Posterior vena cava (tissue), 2 donors: ENCODE data around the gene TSSK2. TPM values are rescaled to one million over a fixed set of nuclear protein-coding genes. Genes with fewer than 3 reads are reported as not detected.

ENCODE experiments used
- DNase-seq: peaks from one replicate; pipeline ENCODE4 v3.0.0-alpha.2; 2020; ENCODE audit warnings: low spot score
- intact Hi-C, 2 donors: fragments of 100-400 bp; cut with DNase I; formaldehyde crosslinking; loops; one replicate each; pipeline versions ENCODE4 v1.14.1 to v1.14.2; 2022 to 2023
- total RNA-seq, 2 donors: library from RNA; stranded (reverse); fragmentation: NEBNext Ultra II Directional; extraction: Animal tissue kit (Norgen Biotek cat#: 25700); gene quantifications; one replicate each; pipeline ENCODE4 v1.2.1, GENCODE V29; 2021
- donor health status: DM: yes; HTN: yes; CAD: no.
- donor health status: DM: yes; HTN: yes; CAD: no.

TSSK2 gene
- total RNA-seq, 2 donors from 2014 or later = not detected

DNA sequence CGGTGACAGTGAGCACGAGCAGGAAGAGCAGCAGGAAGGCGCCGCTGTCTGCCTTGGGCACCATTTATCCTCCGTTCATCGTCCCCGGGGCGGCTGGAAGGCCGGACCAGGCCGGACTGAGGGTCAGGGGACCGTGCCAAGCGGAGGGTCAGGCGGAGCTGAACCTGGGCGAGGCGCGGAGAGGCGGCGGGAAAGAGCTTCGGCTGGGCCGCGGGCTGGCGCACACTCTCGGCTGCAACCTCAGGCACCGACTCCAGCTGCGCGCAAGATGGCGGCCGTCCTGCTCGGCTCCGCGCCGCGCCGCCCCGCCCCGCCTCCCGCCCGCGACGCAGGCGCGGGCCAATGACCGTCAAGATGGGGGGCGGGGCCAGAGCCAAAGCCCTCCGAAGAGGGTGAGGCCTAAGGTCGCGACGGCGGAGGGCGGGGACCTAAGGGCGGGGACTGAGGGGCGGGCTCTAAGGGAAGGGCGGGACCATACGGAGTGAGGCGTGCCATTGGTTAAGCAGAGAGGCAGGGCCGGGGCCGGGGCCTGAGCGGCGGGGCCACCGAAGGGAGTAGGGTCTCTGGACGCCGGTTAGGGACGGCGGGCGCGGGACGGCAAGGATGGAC, 8.9 kb upstream of the TSSK2 start, which contains the start of gene DGCR2:
Gene DGCR2 (minus strand): TSS at position 270 of the 609 bp plus-strand sequence. CDS start 206 bp downstream, at position 64.
- DNase-seq = peak; percentile 99
- intact Hi-C loops = no loop called here

DNA sequence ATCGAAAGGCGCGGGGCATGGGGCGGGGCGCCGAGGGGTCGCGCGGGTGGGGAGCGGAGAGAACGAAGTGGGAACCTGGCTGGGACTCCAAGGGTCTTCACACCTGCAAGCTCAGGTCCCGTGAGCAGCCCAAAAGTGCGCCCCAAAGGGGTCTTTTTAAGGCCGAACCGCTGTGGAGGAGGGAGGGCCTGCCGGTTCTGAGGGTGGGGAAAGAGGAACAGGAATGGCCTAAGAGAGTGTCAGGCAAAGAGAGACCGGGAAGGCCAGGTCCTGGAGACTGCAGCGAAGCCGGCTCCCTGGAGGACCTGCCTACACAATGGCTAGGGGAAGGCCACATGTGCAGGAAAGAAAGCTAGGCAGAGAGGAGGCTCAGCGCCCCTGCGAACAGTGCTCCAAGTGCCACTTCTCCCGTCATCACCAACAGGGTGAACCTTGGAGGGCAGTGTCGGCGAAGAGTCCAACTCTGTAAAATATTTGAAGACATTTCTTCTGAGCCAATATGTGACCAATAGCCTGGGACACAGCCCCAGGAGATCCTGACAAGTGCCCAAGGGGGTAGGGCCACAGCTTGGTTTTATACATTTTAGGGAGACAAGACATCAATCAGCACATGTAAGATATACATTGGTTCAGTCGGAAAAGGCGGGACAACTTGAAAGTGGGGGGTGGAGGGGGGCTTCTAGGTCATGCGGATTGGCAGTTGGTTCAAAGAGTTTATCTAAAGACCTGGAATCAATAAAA, 8.2 kb upstream of the TSSK2 start:
- intact Hi-C loops = no loop called here
- no peak for DNase-seq

DNA sequence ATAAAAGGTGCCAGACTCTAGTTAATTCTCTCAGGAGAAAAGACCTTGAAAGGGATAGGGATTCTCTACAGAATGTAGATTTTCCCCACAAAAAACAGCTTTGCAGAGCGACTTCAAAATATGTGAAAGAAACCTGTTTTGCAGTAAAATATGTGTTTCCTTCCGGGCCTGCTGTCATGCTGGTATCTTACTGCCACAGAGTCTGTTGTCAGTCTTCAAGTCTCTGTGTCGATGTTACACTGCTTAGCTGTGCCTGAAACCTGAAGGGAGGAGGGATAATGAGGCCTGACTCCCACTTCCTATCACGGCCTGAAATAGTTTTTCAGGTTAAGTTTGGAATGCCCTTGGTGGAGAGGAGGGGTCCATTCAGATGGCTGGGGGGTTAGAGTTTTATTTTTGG, 7.2 kb upstream of the TSSK2 start:
- intact Hi-C loops = no loop called here
- no peak for DNase-seq

DNA sequence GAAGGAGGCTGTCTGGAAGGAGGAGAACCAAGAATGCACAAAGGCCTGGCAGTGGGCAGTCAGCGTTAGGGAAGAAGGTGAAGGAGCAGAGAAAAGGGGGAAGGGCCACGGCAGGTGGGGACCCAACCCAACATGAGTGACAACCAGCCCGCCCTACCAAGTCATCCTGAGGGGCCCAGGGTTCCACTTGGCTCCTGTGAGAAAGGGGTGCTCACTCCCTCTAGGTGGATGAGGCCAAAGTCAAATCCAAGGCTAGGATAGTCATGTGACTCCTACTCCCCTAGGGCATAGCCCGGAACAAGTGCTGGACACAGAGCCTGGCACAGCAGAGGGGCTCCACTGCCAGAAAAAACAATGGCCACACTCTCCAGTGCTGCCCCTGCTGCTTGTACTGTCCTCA, 6.7 kb upstream of the TSSK2 start:
- intact Hi-C loops = no loop called here
- no peak for DNase-seq

DNA sequence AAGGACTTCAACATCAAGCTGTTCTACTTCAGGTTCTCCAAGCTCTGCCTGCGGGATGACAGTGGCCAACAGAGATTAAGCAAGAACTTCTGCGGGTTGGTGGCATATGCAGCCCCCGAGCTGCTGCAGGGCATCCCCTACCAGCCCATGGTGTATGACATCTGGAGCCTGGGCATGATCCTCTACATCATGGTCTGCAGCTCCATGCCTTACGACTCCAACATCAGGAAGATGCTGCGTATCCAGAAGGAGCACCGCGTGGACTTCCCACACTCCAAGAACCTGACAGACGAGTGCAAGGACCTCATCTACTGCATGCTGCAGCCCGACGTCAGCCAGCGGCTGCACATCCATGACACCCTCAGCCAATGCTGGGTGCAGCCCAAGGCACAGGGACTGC, 6.1 kb upstream of the TSSK2 start:
- DNase-seq = no peak
- intact Hi-C loops = no loop called here

DNA sequence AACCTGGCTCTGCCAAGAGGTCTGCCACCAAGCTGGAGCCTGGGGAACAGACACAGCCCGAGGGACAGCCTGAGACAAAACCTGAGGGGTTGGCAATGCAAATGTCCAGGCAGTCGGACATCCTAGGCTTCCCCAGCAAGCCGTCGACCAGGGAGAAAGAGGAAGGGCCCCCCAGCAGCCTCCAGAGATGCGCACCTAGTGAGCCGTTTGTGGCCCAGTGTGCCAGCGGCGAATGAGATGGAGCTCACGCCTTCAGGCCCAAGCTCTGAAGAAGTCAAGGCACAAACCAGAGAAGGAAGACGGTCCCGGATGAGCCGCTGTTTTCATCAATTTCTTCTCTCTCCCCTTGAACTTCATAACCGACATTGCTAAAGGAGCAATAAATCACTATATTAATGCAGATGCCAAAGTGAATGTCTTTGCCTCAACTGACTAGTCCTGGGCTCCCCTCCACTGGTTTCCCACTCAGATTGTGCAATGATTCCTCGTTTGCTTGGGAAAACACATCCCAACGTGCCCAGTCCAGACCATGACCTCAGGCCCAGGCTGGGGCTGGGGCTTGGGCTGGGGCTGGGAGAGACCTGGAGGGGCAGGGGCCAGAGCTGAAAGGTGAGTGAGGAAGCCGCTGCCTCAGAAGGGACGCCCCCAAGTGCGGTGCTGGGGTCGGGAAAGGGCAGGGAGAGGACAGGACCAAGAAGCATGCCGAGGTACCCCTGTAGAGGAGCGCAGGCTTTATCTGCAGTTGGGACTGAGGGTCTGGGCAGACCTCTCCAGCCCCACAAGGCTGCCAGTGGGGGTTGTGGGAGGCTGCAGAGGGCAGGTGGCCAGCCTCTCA, 5.4 kb upstream of the TSSK2 start:
- intact Hi-C loops = no loop called here
- DNase-seq = no peak

DNA sequence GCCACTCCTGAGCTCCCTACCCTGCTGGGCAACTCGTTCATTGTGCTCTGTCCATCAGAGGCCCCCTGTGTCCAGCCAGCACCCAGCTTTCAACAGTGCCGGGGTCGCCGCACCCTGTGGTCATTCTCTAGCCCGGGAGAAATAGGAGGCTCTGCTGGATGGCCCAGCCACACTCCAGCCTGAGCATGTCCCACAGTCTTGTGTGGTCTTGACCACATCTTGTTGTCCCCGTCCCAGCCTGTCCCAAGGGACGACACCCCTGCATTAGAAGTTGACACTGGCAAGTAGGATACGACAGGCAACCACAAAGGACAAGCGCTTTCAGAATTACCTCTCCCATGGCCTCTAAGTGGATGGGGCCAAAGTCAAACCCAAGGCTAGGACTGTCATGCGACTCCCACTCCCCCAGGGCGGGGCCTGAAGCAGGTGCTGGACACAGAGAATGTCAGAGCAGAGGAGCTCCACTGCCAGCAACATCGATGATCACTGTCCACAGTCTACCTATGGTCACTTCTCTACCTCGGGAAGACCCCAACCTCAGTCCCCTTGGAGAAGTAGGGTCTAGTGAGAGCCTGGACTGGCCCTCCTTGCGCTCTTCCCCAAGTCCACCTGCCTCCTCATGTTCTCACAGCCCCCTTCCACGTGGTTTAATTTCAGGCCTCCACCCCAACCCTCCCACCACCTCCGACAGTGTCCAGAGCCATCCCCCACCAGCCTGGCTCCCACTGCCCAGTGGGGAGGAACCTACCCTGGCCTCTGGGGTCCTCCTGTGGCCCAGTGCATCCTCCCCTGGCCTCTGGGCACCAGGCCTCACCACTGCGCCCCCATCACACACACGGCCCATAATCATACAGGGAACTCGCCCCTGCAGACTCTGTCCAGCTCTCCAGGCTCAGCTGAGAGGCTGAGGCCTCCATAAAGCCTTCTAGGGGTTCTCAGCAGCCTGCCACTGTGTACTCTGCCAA, 4.5 kb upstream of the TSSK2 start:
- intact Hi-C loops = no loop called here
- no peak for DNase-seq

DNA sequence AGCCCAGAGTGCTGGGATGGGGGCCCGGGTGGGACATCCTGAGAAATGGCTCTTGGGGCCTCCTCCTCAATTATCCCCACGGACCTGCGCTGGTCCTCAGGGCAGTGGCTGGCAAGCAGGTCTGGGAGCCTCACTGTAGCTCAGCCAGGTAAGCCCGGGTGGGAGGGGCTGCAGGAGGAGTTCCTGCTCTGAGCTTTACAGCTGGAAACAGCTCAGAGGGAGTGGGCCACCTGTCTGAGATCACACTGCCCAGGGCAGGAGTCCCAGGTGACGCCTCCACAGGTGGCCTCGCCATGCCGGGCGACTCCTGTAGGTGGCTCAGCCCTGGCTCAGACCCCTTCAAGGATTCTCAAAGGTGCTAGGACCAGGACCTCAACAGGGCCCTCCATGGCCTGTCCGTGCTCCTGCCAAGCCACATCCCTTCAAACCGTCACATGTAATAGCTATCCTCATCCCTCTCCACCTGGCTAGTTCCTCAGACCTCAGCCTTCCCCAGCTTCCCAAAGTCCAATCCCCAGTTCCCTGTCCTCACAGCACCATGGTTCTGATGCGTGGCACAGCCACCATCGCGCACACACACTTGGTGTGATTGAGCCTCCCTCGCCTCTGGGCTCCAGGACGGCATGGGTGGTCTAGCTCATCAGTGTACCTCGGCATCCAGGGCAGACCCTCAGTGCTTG, 3.6 kb upstream of the TSSK2 start:
- no peak for DNase-seq
- intact Hi-C loops = no loop called here

DNA sequence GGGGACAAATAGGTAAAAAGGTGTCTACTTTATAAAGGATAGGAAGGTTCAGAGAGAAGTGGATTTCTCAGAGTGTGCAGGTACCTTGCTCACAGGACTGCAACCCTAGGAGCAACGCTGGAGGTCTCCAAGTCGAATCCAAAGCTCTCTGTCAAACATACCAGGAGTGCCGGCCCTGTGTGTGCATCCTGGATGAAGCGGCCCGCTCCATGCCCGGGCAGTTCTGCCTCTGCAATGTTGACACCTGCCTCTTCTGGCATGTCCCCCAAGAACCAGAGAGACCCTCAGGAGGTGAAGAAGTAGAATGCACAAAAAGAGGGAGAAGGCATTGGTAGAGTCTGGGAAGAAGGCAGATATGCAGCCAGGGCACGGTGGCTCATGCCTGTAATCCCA, 3.1 kb upstream of the TSSK2 start:
- no peak for DNase-seq
- intact Hi-C loops = no loop called here

DNA sequence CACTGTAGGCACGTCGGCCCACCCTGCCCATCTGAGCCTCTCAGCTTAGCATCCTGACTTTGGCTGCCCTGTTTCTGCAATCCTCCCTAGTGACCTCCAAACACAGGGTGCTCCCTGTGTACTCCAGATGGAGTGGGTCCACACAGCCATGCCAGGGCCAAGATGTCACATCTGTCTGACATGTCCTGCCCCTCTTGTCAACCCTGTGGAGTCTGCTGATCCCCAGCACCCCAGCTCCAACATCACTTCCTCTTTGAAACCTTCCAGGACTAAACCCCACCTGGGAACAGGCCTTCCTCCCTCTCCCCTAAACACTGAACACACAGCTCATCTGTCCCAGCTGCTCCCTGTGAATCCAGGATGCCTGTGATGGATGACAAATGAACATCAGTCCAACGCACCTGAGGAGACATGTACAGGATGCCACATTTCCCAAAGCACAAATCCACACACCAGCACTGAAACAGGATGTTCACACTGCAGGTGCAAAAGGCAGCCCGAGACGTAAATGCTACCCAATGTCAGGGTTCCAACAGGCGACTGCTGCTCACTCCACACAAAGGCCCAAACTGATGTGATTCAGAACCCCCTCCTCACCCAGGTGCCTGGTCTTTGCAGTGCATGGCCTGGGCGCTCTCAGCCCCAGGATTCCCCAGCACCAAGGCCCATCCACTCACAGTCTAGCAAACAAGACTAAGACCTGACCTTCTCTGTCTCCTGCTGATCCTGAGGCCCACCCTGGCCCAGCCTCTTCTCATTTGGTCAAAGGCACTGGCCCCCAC, 2.0 kb upstream of the TSSK2 start:
- DNase-seq = no peak
- intact Hi-C loops = no loop called here

DNA sequence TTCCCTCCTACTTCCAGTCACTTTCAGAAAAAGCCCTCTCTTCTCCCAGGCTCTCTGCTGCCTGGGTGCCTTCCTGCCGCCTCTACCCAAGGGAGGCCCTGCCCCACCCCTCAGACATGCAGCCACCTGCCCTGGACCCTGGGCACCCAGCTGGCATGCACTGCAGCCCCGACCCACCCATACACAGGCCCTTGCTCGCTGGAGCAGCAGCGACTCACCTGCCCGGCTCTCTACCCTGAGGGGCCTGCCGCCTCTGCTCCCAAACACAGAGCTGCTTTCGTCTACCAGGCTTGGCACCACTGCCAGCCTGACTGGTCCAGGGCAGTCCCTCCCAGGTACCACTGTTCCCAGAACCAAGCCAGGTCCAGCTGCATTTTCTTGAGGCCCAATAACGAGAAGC, 1.2 kb upstream of the TSSK2 start:
- DNase-seq = no peak
- intact Hi-C loops = no loop called here

DNA sequence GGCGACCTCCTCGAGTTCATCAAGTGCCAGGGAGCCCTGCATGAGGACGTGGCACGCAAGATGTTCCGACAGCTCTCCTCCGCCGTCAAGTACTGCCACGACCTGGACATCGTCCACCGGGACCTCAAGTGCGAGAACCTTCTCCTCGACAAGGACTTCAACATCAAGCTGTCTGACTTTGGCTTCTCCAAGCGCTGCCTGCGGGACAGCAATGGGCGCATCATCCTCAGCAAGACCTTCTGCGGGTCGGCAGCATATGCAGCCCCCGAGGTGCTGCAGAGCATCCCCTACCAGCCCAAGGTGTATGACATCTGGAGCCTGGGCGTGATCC, 542 bp downstream of the TSSK2 start:
- no peak for DNase-seq
- intact Hi-C loops = no loop called here

DNA sequence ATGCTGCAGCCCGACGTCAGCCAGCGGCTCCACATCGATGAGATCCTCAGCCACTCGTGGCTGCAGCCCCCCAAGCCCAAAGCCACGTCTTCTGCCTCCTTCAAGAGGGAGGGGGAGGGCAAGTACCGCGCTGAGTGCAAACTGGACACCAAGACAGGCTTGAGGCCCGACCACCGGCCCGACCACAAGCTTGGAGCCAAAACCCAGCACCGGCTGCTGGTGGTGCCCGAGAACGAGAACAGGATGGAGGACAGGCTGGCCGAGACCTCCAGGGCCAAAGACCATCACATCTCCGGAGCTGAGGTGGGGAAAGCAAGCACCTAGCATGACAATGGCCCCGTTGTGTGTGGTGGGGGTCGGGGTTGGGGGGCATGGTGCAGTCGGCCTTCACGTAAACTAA, 1.0 kb downstream of the TSSK2 start:
- no peak for DNase-seq
- intact Hi-C loops = no loop called here

DNA sequence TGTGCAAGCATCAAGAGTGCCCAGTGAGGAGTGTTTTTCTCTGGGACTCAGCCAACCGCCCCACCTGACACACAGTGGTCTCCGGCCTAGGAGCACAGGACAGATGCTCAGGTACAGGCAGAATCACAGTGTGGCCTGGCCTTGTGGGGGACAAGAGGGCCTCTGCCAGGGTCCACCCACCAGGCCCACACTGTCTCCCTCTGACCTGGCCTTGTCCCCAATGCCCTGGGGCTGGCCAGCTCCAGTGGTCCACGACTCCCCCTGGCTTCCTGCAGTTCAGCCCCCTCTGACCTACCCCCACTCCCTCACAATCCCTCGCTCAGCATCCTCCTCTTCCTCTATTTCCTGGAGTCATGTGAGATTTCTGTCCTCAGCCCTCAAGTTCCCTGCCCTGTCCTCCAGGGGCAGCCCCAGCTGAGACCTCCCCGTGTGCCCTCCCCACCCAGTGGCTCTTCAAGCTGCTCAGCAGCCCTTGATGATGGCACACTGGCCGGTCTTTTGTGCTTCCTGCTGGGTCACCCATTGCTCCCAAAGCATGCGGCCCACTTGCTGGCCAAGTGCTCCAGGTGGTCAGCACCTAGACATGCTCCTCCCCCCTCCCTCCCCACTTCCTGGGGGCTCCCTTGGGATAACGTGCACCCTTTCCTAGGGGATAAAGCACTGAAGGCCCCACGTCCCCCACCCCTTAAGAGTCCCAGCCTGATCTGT, 1.7 kb downstream of the TSSK2 start:
- no peak for DNase-seq
- intact Hi-C loops = no loop called here

DNA sequence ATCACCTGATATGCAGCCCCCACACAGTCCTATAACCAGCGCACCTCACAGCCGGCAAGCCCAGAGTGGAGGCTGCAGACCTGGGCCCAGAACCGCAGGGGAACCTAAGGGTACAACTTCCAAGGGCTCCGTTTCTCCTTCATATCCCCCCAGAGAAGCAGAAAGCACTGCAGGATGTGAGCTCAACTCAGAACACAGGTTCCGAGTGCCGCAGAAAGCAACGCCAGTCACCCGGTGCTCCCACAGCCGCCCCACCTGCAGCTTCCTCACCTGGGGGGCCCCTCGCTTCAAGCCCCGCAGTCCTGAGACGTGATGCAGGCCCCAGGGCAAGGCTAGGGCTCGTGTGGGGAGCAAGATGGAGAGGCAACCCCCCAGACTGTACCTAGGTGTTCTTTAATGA, 2.5 kb downstream of the TSSK2 start:
- DNase-seq = no peak
- intact Hi-C loops = no loop called here

DNA sequence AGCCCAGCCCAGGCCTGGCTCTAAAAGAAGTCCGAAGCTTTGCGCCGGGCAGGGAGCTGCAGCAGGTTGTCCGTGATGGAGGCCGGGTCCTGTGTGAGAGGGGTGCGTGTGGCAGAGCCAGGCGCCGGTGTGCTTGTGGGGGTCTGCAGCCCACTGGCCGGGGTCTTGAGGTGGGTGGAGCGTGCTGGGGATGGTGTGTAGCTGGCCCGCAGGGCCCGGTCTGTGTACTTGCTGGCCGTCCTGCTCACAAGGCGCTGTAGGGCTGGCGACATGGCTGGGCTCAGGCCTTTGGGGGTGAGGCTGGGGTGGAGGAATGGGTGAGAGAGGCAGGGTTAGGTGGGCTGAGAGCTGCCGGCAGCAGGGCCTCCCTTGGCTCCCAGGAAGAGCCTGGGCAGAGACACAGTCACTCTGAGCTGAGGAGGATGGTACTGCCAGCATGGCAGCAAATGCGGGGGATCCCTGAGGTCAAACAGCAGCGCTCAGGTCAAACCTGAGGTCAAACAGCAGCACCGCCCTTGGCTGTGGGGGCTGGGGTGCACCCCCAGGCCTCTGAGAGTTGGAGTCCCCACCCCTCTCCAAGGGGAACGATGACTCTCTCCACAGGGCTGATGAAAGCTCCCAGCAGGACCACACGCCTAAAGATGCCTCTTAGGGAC, 3.2 kb downstream of the TSSK2 start:
- intact Hi-C loops = no loop called here
- no peak for DNase-seq

DNA sequence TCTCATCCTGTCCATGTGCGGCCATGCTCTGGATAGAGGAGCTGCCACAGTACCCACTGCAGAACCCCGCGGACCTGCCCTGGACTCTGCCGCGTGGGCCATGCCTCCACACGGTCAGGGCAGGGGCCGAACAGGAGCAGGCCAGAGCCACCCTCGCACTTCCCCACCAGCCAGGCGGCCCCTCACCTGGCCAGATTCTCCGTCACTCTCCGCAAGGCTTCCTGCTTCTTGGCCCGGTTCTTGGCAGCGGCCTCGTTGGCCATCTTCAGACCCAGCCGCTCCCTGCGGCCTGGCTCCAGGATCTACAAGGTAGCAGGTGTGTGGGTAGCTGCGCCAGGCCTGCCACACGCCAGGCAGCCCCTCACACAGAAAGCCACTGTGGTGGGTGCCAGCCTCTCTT, 3.8 kb downstream of the TSSK2 start:
- no peak for DNase-seq
- intact Hi-C loops = no loop called here
